ENCODE results near the gene FAM180A. TPM values are rescaled to one million over a fixed set of nuclear protein-coding genes. Genes with fewer than 3 reads are reported as not detected.
A peak's percentile ranks its signal among the peaks of the same experiment; 100 is the strongest.

The FAM180A gene
- total RNA-seq (1 to 10 TPM in 1 of 4 donors, under 1 TPM in 1, not detected in 2; 0.42 to 1.8 TPM), polyA plus RNA-seq (under 1 TPM; 0.07 to 0.13 (median 0.12) TPM)
- long read RNA-seq, donor 1, result 0 reads
- long read RNA-seq, donor 2, result 0 reads

- TF ChIP-seq CTCF (IDR thresholded peaks at IDR 0.05), result no peak
- no peaks in the 10 kb centered on the region for H3K36me3 ChIP-seq (ENCODE audit: insufficient read depth in 1 of 2, low read depth in 1 of 2)
- no peaks in the 10 kb centered on the region for H3K27me3 ChIP-seq (ENCODE audit: insufficient read depth in 3 of 3, low read length in 2 of 3)
- H3K27ac ChIP-seq, result peak within 1 kb of the TSS; percentile 36
- peak; percentile 62 for DNase-seq
- peak within 1 kb of the TSS; percentile 4 for H3K4me3 ChIP-seq
- 15 to 35% (median 25%) methylated on average over 11 of the region's 11 CpGs for WGBS, 3 donors
- intact Hi-C loops (cut with DNase I), result no loop called here
- no peaks in the 10 kb centered on the region for H3K9me3 ChIP-seq
- peak; percentile 23 to 65 (median 48) for ATAC-seq
- H3K4me1 ChIP-seq, result no peaks in the 10 kb centered on the region
Measured at GRCh38 chr7:135748770-135749169, at the start of gene FAM180A. Gene FAM180A (minus strand): TSS chr7:135748813. CDS start chr7:135748580, 233 bp downstream.

- intact Hi-C loops (cut with DNase I), result no loop called here
- no peak overlapping the region for H3K4me3 ChIP-seq
- no peaks in the 10 kb centered on the region for H3K27me3 ChIP-seq (ENCODE audit: insufficient read depth in 3 of 3, low read length in 2 of 3)
- H3K36me3 ChIP-seq (ENCODE audit: insufficient read depth in 1 of 2, low read depth in 1 of 2), result no peaks in the 10 kb centered on the region
- peaks cover 3% of the 10 kb centered on the region for H3K4me1 ChIP-seq
- TF ChIP-seq CTCF (IDR thresholded peaks at IDR 0.05), result no peak
- DNase-seq (no peak), ATAC-seq (no peak)
- H3K9me3 ChIP-seq, result no peaks in the 10 kb centered on the region
- WGBS, 3 donors, result 78 to 87% (median 86%) methylated on average over 4 of the region's 4 CpGs
- H3K27ac ChIP-seq, result no peak overlapping the region
Measured at GRCh38 chr7:135798095-135798494, 49.5 kb upstream of the FAM180A start.

- Histone ChIP-seq H3K4me3 (no peak overlapping the region), H3K4me1 (no peaks in the 10 kb centered on the region), H3K36me3 (ENCODE audit: insufficient read depth in 1 of 2, low read depth in 1 of 2) (no peaks in the 10 kb centered on the region), H3K9me3 (no peaks in the 10 kb centered on the region), H3K27me3 (ENCODE audit: insufficient read depth in 3 of 3, low read length in 2 of 3) (no peaks in the 10 kb centered on the region), H3K27ac (no peak overlapping the region)
- DNase-seq, result no peak
- intact Hi-C loops (cut with DNase I), result no loop called here
- ATAC-seq, result peak in 1 of 4 donors; percentile 28
- WGBS, 3 donors, result 61 to 67% (median 63%) methylated on average over 2 of the region's 2 CpGs
- no peak for TF ChIP-seq CTCF (IDR thresholded peaks at IDR 0.05)
Measured at GRCh38 chr7:135795846-135796570, 47.4 kb upstream of the FAM180A start.

- Histone ChIP-seq H3K36me3 (ENCODE audit: insufficient read depth in 1 of 2, low read depth in 1 of 2) (no peaks in the 10 kb centered on the region), H3K27ac (no peak overlapping the region), H3K4me1 (no peaks in the 10 kb centered on the region), H3K9me3 (no peaks in the 10 kb centered on the region), H3K4me3 (no peak overlapping the region), H3K27me3 (ENCODE audit: insufficient read depth in 3 of 3, low read length in 2 of 3) (no peaks in the 10 kb centered on the region)
- 93 to 100% (median 97%) methylated on average over 2 of the region's 2 CpGs for WGBS, 3 donors
- DNase-seq (no peak), ATAC-seq (no peak)
- intact Hi-C loops (cut with DNase I), result no loop called here
- no peak for TF ChIP-seq CTCF (IDR thresholded peaks at IDR 0.05)
Measured at GRCh38 chr7:135793841-135794240, 45.2 kb upstream of the FAM180A start.
